H9 (cell line): ENCODE data around the gene CTNNBL1. TPM values are rescaled to one million over a fixed set of nuclear protein-coding genes. Genes with fewer than 3 reads are reported as not detected.

ENCODE experiments used
- DNase-seq: peaks from one replicate; pipeline ENCODE4 v3.0.0-alpha.2; 2017
- H2AFZ ChIP-seq: one replicate; pipeline ENCODE4 v1.6.1; 2013; ENCODE audit warnings: mild to moderate bottlenecking, low read length, control low read depth, moderate library complexity
- H2AK5ac ChIP-seq: 2 replicates; pipeline ENCODE4 v1.6.1; 2013; ENCODE audit warnings: low read length, control low read depth, mixed read lengths; ENCODE audit not compliant: insufficient read length
- H2BK120ac ChIP-seq: one replicate; pipeline ENCODE4 v1.6.1; 2013; ENCODE audit warnings: low read depth, mild to moderate bottlenecking, low read length, control low read depth, inconsistent platforms; ENCODE audit not compliant: poor library complexity, severe bottlenecking
- H2BK12ac ChIP-seq: 2 replicates; pipeline ENCODE4 v1.6.1; 2013; ENCODE audit warnings: low read length, control low read depth, mixed read lengths, low read depth; ENCODE audit not compliant: insufficient read length
- H2BK15ac ChIP-seq: 2 replicates; pipeline ENCODE4 v1.6.1; 2013; ENCODE audit warnings: low read depth, low read length, control low read depth
- H2BK20ac ChIP-seq: one replicate; pipeline ENCODE4 v1.6.1; 2013; ENCODE audit warnings: low read depth, mild to moderate bottlenecking, low read length, control low read depth, inconsistent platforms; ENCODE audit not compliant: poor library complexity, severe bottlenecking
- H2BK5ac ChIP-seq: 2 replicates; pipeline ENCODE4 v1.6.1; 2013; ENCODE audit warnings: low read length, control low read depth, mixed read lengths; ENCODE audit not compliant: insufficient read length
- H3K14ac ChIP-seq: 2 replicates; pipeline ENCODE4 v1.6.1; 2013; ENCODE audit warnings: low read length, control low read depth; ENCODE audit not compliant: insufficient read depth
- H3K18ac ChIP-seq: 2 replicates; pipeline ENCODE4 v1.6.1; 2013; ENCODE audit warnings: low read depth, mild to moderate bottlenecking, mixed read lengths, low read length, control low read depth; ENCODE audit not compliant: insufficient read length
- H3K23ac ChIP-seq: 2 replicates; pipeline ENCODE4 v1.6.1; 2013; ENCODE audit warnings: low read length, control low read depth, mixed read lengths, low read depth; ENCODE audit not compliant: insufficient read length
- H3K23me2 ChIP-seq: 2 replicates; pipeline ENCODE4 v1.6.1; 2013; ENCODE audit warnings: low read depth, mild to moderate bottlenecking, mixed read lengths, low read length, control low read depth; ENCODE audit not compliant: insufficient read length, poor library complexity, severe bottlenecking
- H3K27ac ChIP-seq: 2 replicates; pipeline ENCODE4 v1.5.1; 2013; ENCODE audit warnings: low read length, control low read depth, mixed read lengths, low read depth; ENCODE audit not compliant: insufficient read length
- H3K27me3 ChIP-seq: 2 replicates; pipeline ENCODE4 v1.6.1; 2013; ENCODE audit warnings: low read length, control low read depth, inconsistent platforms; ENCODE audit not compliant: insufficient read depth
- H3K4ac ChIP-seq: 2 replicates; pipeline ENCODE4 v1.6.1; 2013; ENCODE audit warnings: low read depth, mild to moderate bottlenecking, control low read depth, inconsistent platforms, low read length, moderate library complexity
- H3K4me1 ChIP-seq: 2 replicates; pipeline ENCODE4 v1.6.1; 2013; ENCODE audit warnings: low read length, control low read depth, inconsistent platforms; ENCODE audit not compliant: insufficient read depth
- H3K4me2 ChIP-seq: 2 replicates; pipeline ENCODE4 v1.6.1; 2013; ENCODE audit warnings: low read length, control low read depth, mixed read lengths; ENCODE audit not compliant: insufficient read length, insufficient read depth
- H3K56ac ChIP-seq: 2 replicates; pipeline ENCODE4 v1.6.1; 2013; ENCODE audit warnings: low read depth, mild to moderate bottlenecking, mixed read lengths, low read length, control low read depth; ENCODE audit not compliant: insufficient read length
- H3K79me1 ChIP-seq: 2 replicates; pipeline ENCODE4 v1.6.1; 2013; ENCODE audit warnings: low read depth, mild to moderate bottlenecking, moderate library complexity, low read length, control low read depth, inconsistent platforms; ENCODE audit not compliant: insufficient read depth, poor library complexity, severe bottlenecking
- H3K79me2 ChIP-seq: 2 replicates; pipeline ENCODE4 v1.6.1; 2013; ENCODE audit warnings: low read length, control low read depth, inconsistent platforms; ENCODE audit not compliant: insufficient read depth
- H3K9ac ChIP-seq: 2 replicates; pipeline ENCODE4 v1.6.1; 2013; ENCODE audit warnings: low read length, control low read depth, mixed read lengths; ENCODE audit not compliant: insufficient read length; ENCODE audit errors: extremely low read depth
- H3K9me3 ChIP-seq: one replicate; pipeline ENCODE4 v1.6.1; 2013; ENCODE audit warnings: low read depth, low read length, inconsistent platforms; ENCODE audit not compliant: control insufficient read depth
- H3T11ph ChIP-seq: one replicate; pipeline ENCODE4 v1.6.1; 2013; ENCODE audit warnings: mild to moderate bottlenecking, low read length, control low read depth, inconsistent platforms
- H4K20me1 ChIP-seq: one replicate; pipeline ENCODE4 v1.6.1; 2013; ENCODE audit not compliant: control insufficient read depth, insufficient read length, insufficient read depth
- H4K5ac ChIP-seq: 2 replicates; pipeline ENCODE4 v1.6.1; 2013; ENCODE audit warnings: low read depth, mild to moderate bottlenecking, mixed read lengths, low read length, control low read depth; ENCODE audit not compliant: insufficient read length
- H4K8ac ChIP-seq: replicated peaks from 2 replicates; pipeline ENCODE4 v1.6.1; 2013; ENCODE audit warnings: low read length, control low read depth, mixed read lengths, low read depth; ENCODE audit not compliant: insufficient read length
- H4K91ac ChIP-seq: 2 replicates; pipeline ENCODE4 v1.6.1; 2013; ENCODE audit warnings: low read depth, mild to moderate bottlenecking, moderate library complexity, mixed read lengths, low read length, control low read depth; ENCODE audit not compliant: insufficient read length
- H3K27ac Mint-ChIP-seq, 3 experiments: 2 replicates in 2 of 3; 3 replicates in 1 of 3; pipeline ENCODE4 v1.8.0; 2020 to 2021; ENCODE audit warnings: mixed read lengths in 3 of 3, mild to moderate bottlenecking in 1 of 3, moderate library complexity in 1 of 3
- H3K27me3 Mint-ChIP-seq: 2 replicates; pipeline ENCODE4 v1.8.0; 2021; ENCODE audit warnings: low read depth, mild to moderate bottlenecking, moderate library complexity, mixed read lengths
- H3K36me3 Mint-ChIP-seq, 3 experiments: 2 replicates in 2 of 3; 3 replicates in 1 of 3; pipeline ENCODE4 v1.8.0; 2020 to 2021; ENCODE audit warnings: low read depth in 3 of 3, mixed read lengths in 3 of 3; ENCODE audit not compliant: insufficient read depth in 1 of 3
- H3K4me1 Mint-ChIP-seq, 2 experiments: 2 replicates each; pipeline ENCODE4 v1.8.0; 2020; ENCODE audit warnings: mixed read lengths in 2 of 2
- H3K4me3 Mint-ChIP-seq, 2 experiments: 2 replicates in 1 of 2; 3 replicates in 1 of 2; pipeline ENCODE4 v1.8.0; 2020 to 2021; ENCODE audit warnings: mild to moderate bottlenecking in 2 of 2, mixed read lengths in 2 of 2, moderate library complexity in 1 of 2
- H3K9me3 Mint-ChIP-seq, 2 experiments: 2 replicates in 1 of 2; 3 replicates in 1 of 2; pipeline ENCODE4 v1.8.0; 2020; ENCODE audit warnings: mild to moderate bottlenecking in 2 of 2, mixed read lengths in 2 of 2, moderate library complexity in 1 of 2
- WGBS: extraction: QIAGEN DNeasy Blood & Tissue Kit; methylation state at CpG from one replicate; pipeline ENCODE4 v1.1.7; 2013; ENCODE audit warnings: missing lambda C conversion rate, low lambda C conversion rate, mixed read lengths; ENCODE audit not compliant: insufficient read length; ENCODE audit errors: extremely low coverage; 5-methylcytosine and 5-hydroxymethylcytosine counted together
- total RNA-seq: library from RNA; stranded (reverse); gene quantifications from 2 replicates; pipeline ENCODE4 v1.2.1, GENCODE V29; 2021
- TF ChIP-seq, protein P1 (sequence below): fragments of 200-600 bp; sonication (generic); conservative IDR thresholded peaks from 3 replicates; pipeline ENCODE4 v1.8.0; 2021; ENCODE audit warnings: antibody characterized with exemption, mild to moderate bottlenecking

CTNNBL1 gene
- total RNA-seq, 1 experiment from 2014 or later, result 67.2 TPM

DNA sequence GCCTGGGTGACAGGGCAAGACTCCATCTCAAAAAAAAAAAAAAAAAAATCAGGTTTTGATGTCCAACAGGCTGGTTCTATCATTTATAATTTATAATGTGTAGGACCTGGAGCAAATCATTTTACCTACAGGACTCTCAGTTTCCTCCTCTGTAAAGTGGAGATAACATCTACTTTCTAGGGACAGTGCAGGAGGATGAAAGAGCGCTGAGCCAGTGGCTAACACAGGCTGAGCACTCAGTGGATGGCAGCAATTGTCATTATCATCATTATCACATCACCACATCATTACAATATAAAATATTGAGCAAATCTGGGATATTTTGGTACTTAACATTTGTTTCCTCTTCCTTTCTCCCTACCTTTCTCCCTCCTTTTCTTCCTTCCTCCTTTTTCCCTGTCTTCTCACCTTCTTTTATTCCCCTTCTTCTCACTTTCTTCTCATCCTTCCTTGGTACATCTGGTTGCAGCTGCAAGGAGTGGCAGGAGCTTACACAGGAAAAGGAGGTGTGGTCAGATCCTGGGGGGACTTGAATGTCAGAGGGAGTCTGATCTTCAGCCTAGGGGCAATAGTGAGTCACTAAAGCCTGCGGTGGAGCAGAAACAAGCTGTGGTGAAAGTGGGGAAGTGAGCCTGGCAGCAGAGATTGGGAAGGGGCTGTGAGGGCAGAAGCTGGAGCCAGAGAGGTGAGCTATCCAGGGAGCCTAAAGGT lies 24.6 kb upstream of the CTNNBL1 start:
- peak; percentile 61 for DNase-seq
- H2AFZ ChIP-seq, result no peak overlapping the region
- H3K4me2 ChIP-seq, result no peak overlapping the region

More for the DNA sequence above, 24.6 kb upstream of the CTNNBL1 start:
- no peaks in the 10 kb centered on the region for H3K9me3 ChIP-seq
- H3T11ph ChIP-seq, result no peak overlapping the region
- no peak overlapping the region for H2BK20ac ChIP-seq
- Mint-ChIP-seq H3K4me3 (no peak overlapping the region), H3K4me1 (peaks cover 12 to 20% of the 10 kb centered on the region in 2 experiments), H3K9me3 (peaks cover 4 to 5% of the 10 kb centered on the region in 2 experiments; a peak in 4 of 5 replicates), H3K27ac (no peak overlapping the region), H3K36me3 (peaks cover 0 to 5% (median 0%) of the 10 kb centered on the region in 3 experiments; a peak in 2 of 7 replicates), H3K27me3 (peaks cover 5% of the 10 kb centered on the region; the same call in 1 of the 2 replicates)
- H4K20me1 ChIP-seq, result no peaks in the 10 kb centered on the region
- H4K5ac ChIP-seq, result no peak overlapping the region
- H3K27ac ChIP-seq, result no peak overlapping the region
- no peak overlapping the region for H3K56ac ChIP-seq
- WGBS, result no CpG with 5 or more reads among the region's 2 CpGs
- no peak overlapping the region for H2BK120ac ChIP-seq
- no peak overlapping the region for H3K18ac ChIP-seq
- H2BK12ac ChIP-seq, result no peak overlapping the region
- H3K4me1 ChIP-seq, result no peaks in the 10 kb centered on the region; the same call in 1 of the 2 replicates
- no peak overlapping the region for H3K23ac ChIP-seq
- TF ChIP-seq, protein P1, sequence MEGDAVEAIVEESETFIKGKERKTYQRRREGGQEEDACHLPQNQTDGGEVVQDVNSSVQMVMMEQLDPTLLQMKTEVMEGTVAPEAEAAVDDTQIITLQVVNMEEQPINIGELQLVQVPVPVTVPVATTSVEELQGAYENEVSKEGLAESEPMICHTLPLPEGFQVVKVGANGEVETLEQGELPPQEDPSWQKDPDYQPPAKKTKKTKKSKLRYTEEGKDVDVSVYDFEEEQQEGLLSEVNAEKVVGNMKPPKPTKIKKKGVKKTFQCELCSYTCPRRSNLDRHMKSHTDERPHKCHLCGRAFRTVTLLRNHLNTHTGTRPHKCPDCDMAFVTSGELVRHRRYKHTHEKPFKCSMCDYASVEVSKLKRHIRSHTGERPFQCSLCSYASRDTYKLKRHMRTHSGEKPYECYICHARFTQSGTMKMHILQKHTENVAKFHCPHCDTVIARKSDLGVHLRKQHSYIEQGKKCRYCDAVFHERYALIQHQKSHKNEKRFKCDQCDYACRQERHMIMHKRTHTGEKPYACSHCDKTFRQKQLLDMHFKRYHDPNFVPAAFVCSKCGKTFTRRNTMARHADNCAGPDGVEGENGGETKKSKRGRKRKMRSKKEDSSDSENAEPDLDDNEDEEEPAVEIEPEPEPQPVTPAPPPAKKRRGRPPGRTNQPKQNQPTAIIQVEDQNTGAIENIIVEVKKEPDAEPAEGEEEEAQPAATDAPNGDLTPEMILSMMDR, result no peak
- H2AK5ac ChIP-seq, result no peak overlapping the region
- H4K91ac ChIP-seq, result no peak overlapping the region
- H3K79me1 ChIP-seq, result no peaks in the 10 kb centered on the region
- H2BK5ac ChIP-seq, result no peak overlapping the region
- H3K79me2 ChIP-seq, result no peaks in the 10 kb centered on the region
- H3K27me3 ChIP-seq, result no peaks in the 10 kb centered on the region
- H2BK15ac ChIP-seq, result no peak overlapping the region
- no peak overlapping the region for H3K4ac ChIP-seq
- H3K23me2 ChIP-seq, result no peaks in the 10 kb centered on the region
- no peak overlapping the region; the same call in 1 of the 2 replicates for H3K14ac ChIP-seq
- no peak overlapping the region for H3K9ac ChIP-seq
- no peak overlapping the region for H4K8ac ChIP-seq
